Rectal smooth muscle tissue (tissue), 1 donor: ENCODE measurements around the gene HSPA4.
"Not testable (repeated sequence)": the region's sequence is repeated elsewhere in the genome, so short reads cannot be mapped to it uniquely, and the experiment has no call there.

Source experiments
- H3K27ac ChIP-seq: one replicate; pipeline ENCODE4 v1.7.0; 2013; ENCODE audit warnings: low read depth, low read length, inconsistent platforms
- H3K27me3 ChIP-seq: one replicate; pipeline ENCODE4 v1.7.0; 2013; ENCODE audit warnings: low read length; ENCODE audit not compliant: control insufficient read depth, insufficient read depth
- H3K36me3 ChIP-seq: one replicate; pipeline ENCODE4 v1.7.0; 2013; ENCODE audit warnings: low read length; ENCODE audit not compliant: control insufficient read depth, insufficient read depth
- H3K4me1 ChIP-seq: one replicate; pipeline ENCODE4 v1.7.0; 2013; ENCODE audit warnings: low read length; ENCODE audit not compliant: control insufficient read depth, insufficient read depth
- H3K4me3 ChIP-seq: one replicate; pipeline ENCODE4 v1.7.0; 2013; ENCODE audit warnings: low read length
- H3K9ac ChIP-seq: one replicate; pipeline ENCODE4 v1.7.0; 2013; ENCODE audit warnings: low read length

HSPA4 gene

DNA sequence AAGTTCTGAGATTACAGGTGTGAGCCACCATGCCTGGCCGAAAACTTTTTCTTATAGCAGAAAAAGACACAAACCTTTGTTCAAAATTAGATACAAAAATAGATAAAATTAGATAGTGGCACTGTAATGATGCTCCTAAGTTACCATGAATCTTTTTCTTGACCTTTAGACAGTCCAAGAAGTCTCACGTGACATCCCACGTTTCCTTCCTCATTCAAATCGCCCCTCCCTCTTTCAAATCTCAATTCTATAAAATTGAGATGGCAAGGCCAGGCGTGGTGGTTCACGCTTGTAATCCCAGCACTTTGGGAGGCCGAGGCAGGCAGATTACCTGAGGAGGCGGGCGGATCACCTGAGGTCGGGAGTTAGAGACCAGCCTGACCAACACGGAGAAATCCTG is 17.7 kb upstream of the HSPA4 start:
- H3K27me3 ChIP-seq = no peaks in the 10 kb centered on the region
- no peaks in the 10 kb centered on the region for H3K4me1 ChIP-seq
- H3K9ac ChIP-seq = no peak overlapping the region
- H3K27ac ChIP-seq = no peak overlapping the region
- H3K36me3 ChIP-seq = no peaks in the 10 kb centered on the region
- no peak overlapping the region for H3K4me3 ChIP-seq

DNA sequence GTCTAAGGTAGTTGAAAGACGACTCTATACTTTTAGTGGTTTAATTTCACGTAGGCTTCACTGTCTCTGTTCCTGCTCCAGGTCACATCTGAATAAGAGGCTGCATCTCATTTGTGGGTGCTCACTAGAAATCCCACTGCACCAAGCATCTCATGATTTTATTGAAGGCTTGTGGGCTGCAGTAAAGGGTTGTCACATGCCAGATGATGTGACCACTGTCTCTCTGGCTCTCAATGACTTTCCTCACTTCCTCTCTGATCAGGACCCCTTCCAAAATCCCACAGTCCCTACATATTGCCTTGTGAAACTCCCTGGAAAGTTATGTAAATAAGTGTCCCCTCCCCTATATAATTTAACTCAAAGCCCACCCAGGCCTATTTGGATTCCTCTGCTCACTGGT is 16.6 kb upstream of the HSPA4 start:
- H3K9ac ChIP-seq = no peak overlapping the region
- no peak overlapping the region for H3K27ac ChIP-seq
- H3K4me1 ChIP-seq = no peaks in the 10 kb centered on the region
- no peaks in the 10 kb centered on the region for H3K27me3 ChIP-seq
- H3K4me3 ChIP-seq = no peak overlapping the region
- no peaks in the 10 kb centered on the region for H3K36me3 ChIP-seq

DNA sequence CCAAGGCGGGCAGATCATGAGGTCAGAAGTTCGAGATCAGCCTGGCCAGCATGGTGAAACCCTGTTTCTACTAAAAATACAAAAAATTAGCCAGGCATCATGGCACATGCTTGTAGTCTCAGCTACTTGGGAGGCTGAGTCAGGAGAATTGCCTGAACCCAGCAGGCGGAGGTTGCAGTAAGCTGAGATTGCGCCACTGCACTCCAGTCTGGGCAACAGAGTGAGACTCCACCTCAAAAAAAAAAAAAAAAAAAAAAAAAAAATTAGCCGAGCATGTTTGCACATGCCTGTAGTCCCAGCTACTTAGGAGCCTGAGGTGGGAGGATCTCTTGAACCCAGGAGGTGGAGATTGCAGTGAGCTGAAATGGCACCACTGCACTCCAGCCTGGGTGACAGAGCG is 15.1 kb upstream of the HSPA4 start:
- not testable (repeated sequence) for H3K9ac ChIP-seq, H3K27ac ChIP-seq, H3K27me3 ChIP-seq, H3K36me3 ChIP-seq, H3K4me3 ChIP-seq, H3K4me1 ChIP-seq

DNA sequence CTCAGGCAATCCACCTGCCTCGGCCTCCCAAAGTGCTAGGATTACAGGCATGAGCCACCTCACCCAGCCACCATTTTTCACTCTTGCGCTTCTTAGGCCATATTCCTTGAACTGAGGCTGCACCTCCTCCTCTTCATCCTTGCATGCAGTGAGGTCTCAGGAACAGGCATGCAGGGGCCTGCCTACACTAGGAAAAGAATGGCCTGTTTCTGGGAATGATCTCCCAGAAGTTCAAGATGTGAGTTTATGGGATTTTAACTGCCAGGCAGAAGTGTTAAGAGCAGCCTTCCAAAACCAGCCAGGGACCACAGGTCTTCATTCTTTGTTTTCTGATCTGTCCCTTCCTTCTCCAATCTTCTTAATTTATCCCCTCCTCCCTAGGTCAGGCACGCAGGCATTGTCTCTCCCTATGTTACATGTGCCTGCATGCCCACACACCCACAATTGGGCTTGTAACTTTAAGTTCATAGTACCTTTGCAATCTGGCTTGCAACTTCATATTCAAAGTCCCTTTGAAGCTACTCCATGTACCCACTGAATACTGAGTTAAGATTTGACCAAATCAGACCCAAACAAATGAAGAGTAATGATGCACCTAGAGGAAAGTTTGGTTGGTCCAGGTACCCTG is 10.5 kb upstream of the HSPA4 start:
- no peaks in the 10 kb centered on the region for H3K27me3 ChIP-seq
- H3K4me3 ChIP-seq = no peak overlapping the region
- H3K4me1 ChIP-seq = no peaks in the 10 kb centered on the region
- no peak overlapping the region for H3K27ac ChIP-seq
- H3K9ac ChIP-seq = no peak overlapping the region
- no peaks in the 10 kb centered on the region for H3K36me3 ChIP-seq

DNA sequence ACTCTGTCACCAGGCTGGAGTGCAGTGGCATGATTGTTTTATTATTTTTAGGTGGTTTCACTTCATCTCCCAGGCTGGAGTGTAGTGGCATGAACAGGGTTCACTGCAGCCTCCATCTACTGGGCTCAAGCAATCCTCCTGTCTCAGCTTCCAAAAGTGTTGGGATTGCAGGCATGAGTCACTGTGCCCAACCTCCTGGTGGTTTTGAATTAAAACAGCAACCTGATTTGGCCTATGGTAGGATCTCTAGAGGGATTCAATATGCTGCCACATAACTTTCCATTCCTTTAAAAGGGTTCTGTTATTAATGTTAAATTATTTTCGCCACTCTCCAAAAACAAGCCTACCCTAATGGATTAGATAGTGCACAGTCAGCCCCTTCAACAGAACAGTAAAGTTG is 9.9 kb upstream of the HSPA4 start:
- H3K9ac ChIP-seq = no peak overlapping the region
- H3K4me1 ChIP-seq = no peaks in the 10 kb centered on the region
- no peaks in the 10 kb centered on the region for H3K27me3 ChIP-seq
- H3K4me3 ChIP-seq = no peak overlapping the region
- H3K36me3 ChIP-seq = no peaks in the 10 kb centered on the region
- no peak overlapping the region for H3K27ac ChIP-seq

DNA sequence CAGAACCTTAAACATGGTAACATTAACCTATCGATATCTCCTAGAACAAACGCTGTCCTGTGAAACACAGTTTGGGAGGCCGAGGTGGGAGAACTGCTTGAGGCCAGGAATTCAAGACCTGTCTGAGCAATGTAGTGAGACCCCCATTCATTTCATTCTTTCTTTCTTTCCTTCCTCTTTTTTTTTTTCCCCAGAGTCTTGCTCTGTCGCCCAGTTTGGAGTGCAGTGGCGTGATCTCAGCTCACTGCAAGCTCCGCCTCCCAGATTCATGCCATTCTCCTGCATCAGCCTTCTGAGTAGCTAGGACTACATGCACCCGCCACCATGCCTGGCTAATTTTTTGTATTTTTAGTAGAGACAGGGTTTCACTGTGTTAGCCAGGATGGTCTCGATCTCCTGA is 5.3 kb upstream of the HSPA4 start:
- H3K27ac ChIP-seq, H3K9ac ChIP-seq: not testable (repeated sequence)

DNA sequence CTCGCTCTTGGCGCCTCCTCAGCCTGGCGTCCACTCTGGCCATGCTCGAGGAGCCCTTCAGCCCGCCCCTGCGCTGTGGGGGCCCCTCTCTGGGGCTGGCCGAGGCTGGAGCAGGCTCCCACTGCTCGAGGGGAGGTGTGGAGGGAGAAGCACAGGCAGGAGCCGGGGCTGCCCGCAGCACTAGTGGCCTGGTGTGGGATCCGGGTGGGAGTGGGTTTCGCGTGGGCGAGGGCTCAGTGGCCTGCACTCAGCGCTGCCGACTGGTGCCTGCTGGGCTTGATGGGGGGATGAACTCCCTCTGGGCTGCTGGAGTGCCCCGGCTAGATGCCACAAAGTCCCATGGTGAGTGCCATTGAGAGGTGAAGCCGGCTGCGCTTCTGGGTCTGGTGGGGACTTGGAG is 4.4 kb upstream of the HSPA4 start:
- Histone ChIP-seq H3K9ac (no peak overlapping the region), H3K4me1 (peaks cover 10% of the 10 kb centered on the region), H3K27me3 (no peaks in the 10 kb centered on the region), H3K4me3 (no peak overlapping the region), H3K36me3 (no peaks in the 10 kb centered on the region), H3K27ac (no peak overlapping the region)

More for the DNA sequence above, 5.3 kb upstream of the HSPA4 start:
- H3K36me3 ChIP-seq, H3K4me3 ChIP-seq, H3K27me3 ChIP-seq: not testable (repeated sequence)
- H3K4me1 ChIP-seq = peaks cover 10% of the 10 kb centered on the region

DNA sequence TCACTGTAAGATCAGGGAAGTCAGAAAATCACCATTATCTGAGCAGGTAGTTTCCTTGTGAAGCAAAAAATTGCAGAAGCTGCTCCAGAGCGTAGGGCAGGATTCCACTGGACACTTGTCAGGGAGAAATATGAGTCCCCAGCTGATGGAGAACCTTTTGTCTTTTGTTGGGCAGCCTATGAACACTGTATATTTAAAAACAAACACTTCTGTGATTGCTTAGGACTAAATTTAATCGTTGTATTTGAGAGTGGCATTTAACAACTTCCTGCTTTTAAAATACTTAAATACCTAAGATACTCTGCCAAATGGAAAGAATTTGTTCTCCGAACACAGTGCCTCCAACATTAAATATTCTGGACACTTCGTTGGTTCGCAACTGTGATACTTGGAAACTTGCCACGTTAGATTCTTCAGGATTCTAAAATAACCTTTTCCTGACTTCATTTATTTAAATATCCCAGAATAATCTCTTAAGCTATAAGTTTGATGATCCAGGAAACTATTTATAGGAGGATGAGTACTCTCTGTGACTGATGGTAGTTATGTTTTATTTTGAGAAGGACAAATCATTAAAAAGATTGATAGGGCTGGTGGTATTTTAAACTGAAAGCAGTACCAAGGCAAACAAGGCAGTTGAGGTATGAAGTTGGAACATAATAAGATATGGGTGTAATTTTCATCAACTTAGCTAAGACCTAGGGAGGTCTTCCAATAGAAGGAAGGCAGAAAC is 2.7 kb upstream of the HSPA4 start:
- H3K27ac ChIP-seq = peak overlapping the region; percentile 21
- H3K36me3 ChIP-seq = no peaks in the 10 kb centered on the region
- H3K27me3 ChIP-seq = no peaks in the 10 kb centered on the region
- no peak overlapping the region for H3K4me3 ChIP-seq
- H3K9ac ChIP-seq = no peak overlapping the region
- peaks cover 14% of the 10 kb centered on the region for H3K4me1 ChIP-seq

DNA sequence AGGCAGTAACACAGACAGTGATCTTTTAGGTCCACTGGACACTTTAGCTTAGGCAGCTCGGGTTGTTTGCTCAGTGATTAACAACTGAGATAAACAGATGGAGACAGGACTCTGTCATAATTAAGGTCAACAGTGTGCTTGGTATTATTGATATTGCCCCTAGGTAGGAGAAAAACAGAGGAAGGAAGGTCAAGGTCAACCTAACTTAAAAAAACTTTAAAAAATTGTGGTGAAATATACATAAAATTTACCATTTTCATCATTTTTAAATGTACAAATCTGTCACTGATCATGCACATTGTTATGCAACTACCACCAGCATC is 2.1 kb upstream of the HSPA4 start:
- Histone ChIP-seq H3K27me3 (no peaks in the 10 kb centered on the region), H3K4me3 (no peak overlapping the region), H3K27ac (no peak overlapping the region), H3K4me1 (peaks cover 14% of the 10 kb centered on the region), H3K9ac (no peak overlapping the region), H3K36me3 (no peaks in the 10 kb centered on the region)

DNA sequence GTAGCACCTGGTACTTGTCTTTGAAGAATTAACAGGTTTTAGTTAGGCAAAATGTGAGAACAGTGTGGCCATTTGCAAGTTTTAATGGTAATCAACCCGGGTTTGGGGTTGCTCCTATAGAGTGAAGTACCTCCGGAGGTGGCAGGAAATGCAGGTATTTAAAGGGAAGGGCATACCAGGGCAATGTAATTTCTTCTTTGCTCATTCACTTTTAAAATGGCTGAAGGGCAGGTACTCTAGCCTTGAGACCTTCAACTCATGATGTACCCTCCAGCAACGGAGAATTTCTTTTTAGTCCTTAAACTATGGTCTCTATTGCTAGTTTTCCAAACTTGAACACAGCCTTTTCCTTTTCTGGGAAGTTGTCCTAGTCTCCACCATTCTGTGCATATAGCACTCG is 1.3 kb upstream of the HSPA4 start:
- peaks cover 14% of the 10 kb centered on the region for H3K4me1 ChIP-seq
- H3K4me3 ChIP-seq = peak overlapping the region; percentile 89
- H3K27me3 ChIP-seq = no peaks in the 10 kb centered on the region
- H3K36me3 ChIP-seq = no peaks in the 10 kb centered on the region
- peak overlapping the region; percentile 95 for H3K27ac ChIP-seq
- H3K9ac ChIP-seq = no peak overlapping the region

DNA sequence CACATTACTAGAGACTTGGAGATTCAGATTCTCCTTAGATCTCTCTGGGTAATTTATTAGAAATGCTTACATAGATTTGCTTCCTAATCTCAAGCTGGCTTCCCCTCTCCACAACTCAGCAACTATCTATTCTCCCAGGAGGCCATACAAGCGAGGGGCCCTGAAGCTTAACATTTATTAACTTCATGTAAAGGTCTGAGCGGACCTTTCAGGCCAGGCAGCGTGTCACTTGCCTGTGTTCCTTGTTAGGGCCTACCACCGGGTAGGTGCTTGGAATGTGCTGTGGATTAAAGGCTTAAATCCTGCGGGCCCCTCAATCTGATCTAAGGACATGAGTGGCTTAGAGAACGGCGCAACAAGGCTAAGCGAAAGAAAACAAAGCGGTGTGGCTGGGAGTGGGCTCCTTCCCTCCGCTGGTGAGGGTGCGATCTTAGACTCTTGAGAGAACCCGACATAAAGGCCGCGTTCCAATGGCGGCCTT is 712 bp upstream of the HSPA4 start:
- H3K36me3 ChIP-seq = no peaks in the 10 kb centered on the region
- H3K4me3 ChIP-seq = peak overlapping the region; percentile 89
- no peaks in the 10 kb centered on the region for H3K27me3 ChIP-seq
- H3K27ac ChIP-seq = peak overlapping the region; percentile 95
- peak overlapping the region; percentile 91 for H3K9ac ChIP-seq
- peaks cover 14% of the 10 kb centered on the region for H3K4me1 ChIP-seq

DNA sequence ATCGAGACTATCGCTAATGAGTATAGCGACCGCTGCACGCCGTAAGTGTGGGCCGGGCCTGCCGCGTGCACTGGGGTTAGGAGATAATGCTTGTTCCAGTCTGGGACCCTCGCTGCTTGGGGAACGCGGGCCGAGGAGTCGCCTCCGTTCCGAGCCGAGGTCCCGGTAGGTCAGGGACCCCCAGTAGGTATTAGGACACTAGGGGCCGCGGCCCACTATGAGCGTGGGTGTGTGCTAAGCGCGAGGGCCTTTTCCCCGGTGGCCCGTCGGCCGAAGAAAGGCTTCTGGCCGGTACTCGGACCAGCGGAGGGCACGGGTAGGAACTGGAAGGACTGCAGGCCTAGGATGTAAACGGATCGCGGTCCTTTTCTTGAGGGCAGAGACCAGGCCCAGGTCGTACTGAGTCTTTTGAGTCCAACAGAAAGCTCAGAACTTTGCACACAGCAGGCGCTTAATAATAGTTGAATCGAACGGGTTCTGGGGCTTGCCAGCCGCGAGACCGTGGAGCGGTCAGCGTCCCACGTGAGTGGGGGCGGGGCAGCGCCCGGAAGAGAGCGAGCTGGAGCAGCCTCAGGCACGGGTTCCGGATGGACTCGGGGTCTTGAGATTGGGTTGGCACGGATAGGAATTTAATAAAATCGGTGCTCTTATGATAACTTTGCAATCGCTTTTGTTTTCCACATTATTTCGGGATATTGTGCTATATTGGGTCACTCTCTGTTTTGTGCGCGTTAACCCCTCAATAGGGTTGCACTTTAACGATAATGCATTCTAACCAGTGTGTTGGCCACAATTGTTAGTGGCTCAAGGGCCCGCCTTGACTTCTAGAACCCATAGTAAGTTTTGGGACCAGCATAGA is 733 bp downstream of the HSPA4 start:
- Histone ChIP-seq H3K36me3 (no peaks in the 10 kb centered on the region), H3K9ac (peak overlapping the region; percentile 87), H3K4me3 (peak overlapping the region; percentile 89), H3K4me1 (peaks cover 14% of the 10 kb centered on the region), H3K27ac (peak overlapping the region; percentile 95), H3K27me3 (no peaks in the 10 kb centered on the region)
